ENCODE data around the gene ARFGAP3.

The ARFGAP3 gene

DNA sequence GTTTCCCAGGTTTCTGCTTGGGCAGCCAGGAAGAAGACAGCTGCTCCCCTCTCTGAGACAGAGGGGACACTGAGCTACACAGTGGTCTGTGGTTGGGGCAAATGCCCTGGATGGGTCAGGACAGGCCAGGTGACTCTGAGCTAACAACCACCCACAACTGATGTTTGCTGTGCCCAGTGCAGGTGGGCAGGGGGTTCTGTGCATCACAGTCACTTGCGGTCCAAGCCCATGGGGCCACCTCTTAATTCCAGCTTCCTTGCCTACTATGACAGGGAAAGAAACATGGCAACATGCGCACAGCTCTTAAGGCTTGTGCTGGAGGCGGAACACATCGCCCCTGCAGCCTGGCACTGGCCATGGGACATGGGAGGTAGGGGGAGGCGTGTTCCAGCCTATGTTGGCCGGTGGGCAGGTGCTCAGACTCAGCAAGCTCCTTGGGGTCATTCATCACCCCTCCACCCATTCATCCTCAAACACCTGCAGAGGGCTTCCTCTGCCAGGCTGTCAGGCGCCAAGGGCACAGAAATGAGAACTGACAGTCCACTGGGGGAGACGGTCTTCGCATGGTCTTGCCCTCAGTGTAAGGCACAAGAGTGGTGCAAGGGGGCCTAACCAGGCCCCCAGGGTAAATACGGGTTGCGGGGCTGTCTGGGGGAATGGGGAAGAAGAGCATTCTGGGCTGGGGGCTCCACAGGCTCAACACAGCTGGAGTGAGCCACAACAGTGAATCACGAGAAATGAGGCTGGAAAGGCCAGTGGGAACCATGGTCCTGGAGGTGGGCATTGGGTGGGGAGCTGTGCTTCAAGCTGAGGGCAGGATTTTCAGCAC lies 55.6 kb downstream of the ARFGAP3 start:
- DNase-seq = no peak
- TF ChIP-seq CTCF (IDR thresholded peaks at IDR 0.05; ENCODE audit: low read depth, low read length, missing control alignments) = no peak

DNA sequence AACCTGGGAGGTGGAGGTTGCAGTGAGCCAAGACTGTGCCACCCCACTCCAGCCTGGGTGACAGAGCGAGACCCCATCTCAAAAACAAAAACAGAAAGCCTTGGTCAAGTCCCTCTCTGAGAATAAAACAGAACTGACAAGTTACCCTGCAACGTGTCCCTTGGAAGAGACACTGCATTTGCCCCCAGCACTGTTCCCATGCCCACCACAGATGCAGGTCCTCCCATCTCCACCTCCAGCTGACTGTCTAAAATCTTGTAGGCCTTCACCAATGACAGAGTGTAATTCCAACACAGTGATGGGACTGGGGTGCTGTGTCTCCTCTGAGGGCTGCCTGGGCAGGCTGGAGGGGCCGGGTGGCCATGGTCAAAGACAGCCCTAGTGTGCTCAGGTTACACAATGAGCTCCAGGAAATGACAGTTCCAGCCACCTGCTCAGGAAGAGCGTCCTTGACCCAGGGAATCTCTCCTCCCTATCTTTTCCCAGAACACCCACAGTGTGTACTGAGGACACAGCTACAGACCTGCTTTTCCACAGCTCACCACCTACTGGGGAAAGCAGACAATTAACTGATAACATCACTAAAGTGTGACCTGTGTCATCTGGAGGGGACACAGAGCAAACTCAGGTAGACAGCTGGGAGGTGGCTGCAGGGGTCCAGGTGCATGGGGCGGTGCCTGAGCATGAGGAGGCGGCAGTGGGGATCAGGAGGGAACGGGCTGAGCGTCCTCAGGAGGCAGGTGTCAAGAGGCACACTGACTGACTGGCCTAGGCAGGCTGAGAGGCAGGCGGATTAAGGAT lies 56.4 kb downstream of the ARFGAP3 start:
- H3K27me3 ChIP-seq (replicated peaks) = no peaks in the 10 kb centered on the region
- H3K27ac ChIP-seq = no peak overlapping the region
- no peak for TF ChIP-seq CTCF (IDR thresholded peaks at IDR 0.05; ENCODE audit: low read depth, low read length, missing control alignments)
- H3K36me3 ChIP-seq (replicated peaks) = peaks cover 48% of the 10 kb centered on the region
- DNase-seq = no peak
- no peak overlapping the region for H3K4me3 ChIP-seq (ENCODE audit: low read depth, low read length)
- in situ Hi-C loops (cut with HindIII; ENCODE audit: low pct_ligation_motif_present, low sequenced_read_pairs) = loop anchor here (25.0 kb wide), 1 partner anchor 163 kb away; the partner anchor contains the start of genes ATP5MGL and CYB5R3

More for the DNA sequence above, 55.6 kb downstream of the ARFGAP3 start:
- in situ Hi-C loops (cut with HindIII; ENCODE audit: low pct_ligation_motif_present, low sequenced_read_pairs) = loop anchor here (25.0 kb wide), 1 partner anchor 164 kb away; the partner anchor contains the start of genes ATP5MGL and CYB5R3
- no peak overlapping the region for H3K27ac ChIP-seq
- peaks cover 56% of the 10 kb centered on the region for H3K36me3 ChIP-seq (replicated peaks)
- no peak overlapping the region for H3K4me3 ChIP-seq (ENCODE audit: low read depth, low read length)
- no peaks in the 10 kb centered on the region for H3K27me3 ChIP-seq (replicated peaks)

- no peak overlapping the region for H3K27ac ChIP-seq
- no peak for DNase-seq
- peaks cover 45% of the 10 kb centered on the region for H3K36me3 ChIP-seq (replicated peaks)
- H3K4me3 ChIP-seq (ENCODE audit: low read depth, low read length) = no peak overlapping the region
- in situ Hi-C loops (cut with HindIII; ENCODE audit: low pct_ligation_motif_present, low sequenced_read_pairs) = loop anchor here (25.0 kb wide), 1 partner anchor 162 kb away; the partner anchor contains the start of genes ATP5MGL and CYB5R3
- no peak for TF ChIP-seq CTCF (IDR thresholded peaks at IDR 0.05; ENCODE audit: low read depth, low read length, missing control alignments)
- no peaks in the 10 kb centered on the region for H3K27me3 ChIP-seq (replicated peaks)
These were observed 57.3 kb downstream of the ARFGAP3 start for GRCh38 chr22:42799461-42800405.

DNA sequence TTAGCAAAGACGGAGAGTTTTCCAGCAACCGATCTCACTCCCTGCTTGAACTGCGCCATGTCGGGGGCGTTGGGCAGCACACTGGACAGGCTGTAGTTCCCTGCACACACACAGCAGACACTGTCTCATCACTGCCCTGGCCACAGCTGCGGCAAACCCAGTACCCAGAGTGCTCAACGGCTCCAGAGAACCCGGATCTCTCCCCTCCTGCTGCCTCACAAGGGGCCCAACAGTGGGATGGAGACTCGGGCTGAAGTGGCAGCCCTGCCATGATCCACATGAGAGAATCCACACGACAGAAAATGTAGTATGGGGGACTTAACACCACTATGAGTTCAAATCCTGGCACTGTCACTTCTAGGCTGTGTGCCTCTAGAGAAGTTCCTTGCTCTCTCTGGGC lies 58.0 kb downstream of the ARFGAP3 start:
- no peak for TF ChIP-seq CTCF (IDR thresholded peaks at IDR 0.05; ENCODE audit: low read depth, low read length, missing control alignments)
- Histone ChIP-seq H3K36me3 (replicated peaks) (peaks cover 41% of the 10 kb centered on the region), H3K4me3 (ENCODE audit: low read depth, low read length) (no peak overlapping the region), H3K27ac (no peak overlapping the region), H3K27me3 (replicated peaks) (no peaks in the 10 kb centered on the region)
- in situ Hi-C loops (cut with HindIII; ENCODE audit: low pct_ligation_motif_present, low sequenced_read_pairs) = no loop called here
- no peak for DNase-seq

GRCh38 chr22:42797011-42797410 lies 60.1 kb downstream of the ARFGAP3 start:
- no peak overlapping the region for H3K4me3 ChIP-seq (ENCODE audit: low read depth, low read length)
- in situ Hi-C loops (cut with HindIII; ENCODE audit: low pct_ligation_motif_present, low sequenced_read_pairs) = no loop called here
- no peak for DNase-seq
- no peak overlapping the region for H3K27ac ChIP-seq
- H3K27me3 ChIP-seq (replicated peaks) = no peaks in the 10 kb centered on the region
- TF ChIP-seq CTCF (IDR thresholded peaks at IDR 0.05; ENCODE audit: low read depth, low read length, missing control alignments) = no peak
- peaks cover 36% of the 10 kb centered on the region for H3K36me3 ChIP-seq (replicated peaks)

Measured in brain microvascular endothelial cell (primary cell).